CD8-positive, alpha-beta memory T cell (primary cell): ENCODE measurements around the gene USB1. TPM values are rescaled to one million over a fixed set of nuclear protein-coding genes. Genes with fewer than 3 reads are reported as not detected.

ENCODE experiments used
- CTCF ChIA-PET: fragments of 350-600 bp; sonication (Branson Sonifier 250); formaldehyde crosslinking; loops from one replicate; lab custom pipeline; 2021; ENCODE audit warnings: antibody characterized with exemption; lab: Charles Lee
- POLR2A ChIA-PET: fragments of 350-600 bp; sonication (Branson Sonifier 250); formaldehyde crosslinking; loops from one replicate; lab custom pipeline; 2021; ENCODE audit warnings: antibody characterized with exemption; lab: Charles Lee
- DNase-seq, 5 donors: peaks; one replicate each; pipeline versions ENCODE4 v3.0.0 to v3.0.0-alpha.2; 2020 to 2022; ENCODE audit warnings: mixed read lengths in 1 of 5
- H3K27ac ChIP-seq: one replicate; pipeline ENCODE4 v1.7.0; 2013; ENCODE audit warnings: low read depth, mild to moderate bottlenecking, low read length, moderate library complexity
- H3K27me3 ChIP-seq: 2 replicates; pipeline ENCODE4 v1.7.0; 2013; ENCODE audit warnings: low read length, mild to moderate bottlenecking; ENCODE audit not compliant: insufficient read depth, poor library complexity, severe bottlenecking
- H3K36me3 ChIP-seq: 2 replicates; pipeline ENCODE4 v1.7.0; 2013; ENCODE audit warnings: mild to moderate bottlenecking, low read length, moderate library complexity; ENCODE audit not compliant: insufficient read depth
- H3K4me1 ChIP-seq: 2 replicates; pipeline ENCODE4 v1.7.0; 2013; ENCODE audit warnings: mild to moderate bottlenecking, low read length, moderate library complexity; ENCODE audit not compliant: insufficient read depth
- H3K4me3 ChIP-seq: 2 replicates; pipeline ENCODE4 v1.7.0; 2013; ENCODE audit warnings: mild to moderate bottlenecking, low read length
- H3K9me3 ChIP-seq: 2 replicates; pipeline ENCODE4 v1.7.0; 2013; ENCODE audit warnings: mild to moderate bottlenecking, low read length
- H3K27ac Mint-ChIP-seq, 8 donors: one replicate each; pipeline ENCODE4 v1.8.0; 2020 to 2021; ENCODE audit warnings: mixed read lengths in 8 of 8, mild to moderate bottlenecking in 6 of 8, inconsistent platforms in 3 of 8, moderate library complexity in 3 of 8
- H3K27me3 Mint-ChIP-seq, 2 donors: one replicate each; pipeline ENCODE4 v1.8.0; 2020 to 2021; ENCODE audit warnings: mixed read lengths in 2 of 2, mild to moderate bottlenecking in 1 of 2, moderate library complexity in 1 of 2
- H3K36me3 Mint-ChIP-seq, 3 donors: one replicate each; pipeline ENCODE4 v1.8.0; 2020 to 2021; ENCODE audit warnings: mixed read lengths in 3 of 3, inconsistent platforms in 1 of 3, mild to moderate bottlenecking in 1 of 3
- H3K4me1 Mint-ChIP-seq, 3 donors: one replicate each; pipeline ENCODE4 v1.8.0; 2020 to 2021; ENCODE audit warnings: mixed read lengths in 3 of 3, inconsistent platforms in 1 of 3, mild to moderate bottlenecking in 1 of 3
- H3K4me3 Mint-ChIP-seq, 7 donors: one replicate each; pipeline ENCODE4 v1.8.0; 2020 to 2021; ENCODE audit warnings: mixed read lengths in 7 of 7, mild to moderate bottlenecking in 6 of 7, moderate library complexity in 4 of 7, inconsistent platforms in 2 of 7
- H3K9me3 Mint-ChIP-seq, 5 donors: one replicate each; pipeline ENCODE4 v1.8.0; 2020 to 2022; ENCODE audit warnings: mixed read lengths in 5 of 5, mild to moderate bottlenecking in 3 of 5, moderate library complexity in 2 of 5, inconsistent platforms in 1 of 5
- polyA plus RNA-seq: library from polyadenylated mRNA; unstranded; fragments of 300-500 nt; fragmentation: Illumina TruSeq; gene quantifications from one replicate; pipeline ENCODE4 v1.2.3, GENCODE V29; 2021
- total RNA-seq, 2 experiments: library from RNA; stranded (reverse); gene quantifications; one replicate each; pipeline ENCODE4 v1.2.3, GENCODE V29; 2021

Gene USB1
- total and polyA plus RNA-seq, 3 experiments from 2014 or later = 66.6 to 68.5 (median 68.1) TPM

DNA sequence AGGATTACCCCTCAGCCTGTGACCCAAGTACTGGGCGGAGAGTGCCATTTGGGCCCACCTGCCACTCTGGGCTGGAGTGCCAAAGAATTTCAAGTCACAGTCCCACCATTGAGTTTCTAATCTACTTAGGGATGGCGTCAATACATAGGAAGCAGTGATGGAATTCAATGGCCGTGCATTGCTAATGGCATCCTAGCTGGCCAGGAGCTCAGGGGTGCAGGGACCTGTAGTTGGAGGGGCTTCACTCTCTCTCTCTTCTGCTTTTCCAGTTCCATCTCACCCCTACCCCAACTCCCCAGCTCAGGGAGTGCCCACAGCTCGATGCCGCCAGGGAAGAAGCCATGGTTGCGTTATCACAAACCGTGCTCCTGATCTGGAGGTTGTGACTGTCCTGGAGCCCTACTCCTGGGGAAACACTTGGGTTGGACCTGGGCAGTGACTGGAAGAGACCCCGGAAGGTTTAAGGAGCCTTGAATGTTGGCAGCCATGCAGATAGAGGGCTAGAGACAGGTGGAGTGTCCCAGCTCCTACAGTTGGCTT lies 26.8 kb downstream of the USB1 start:
- DNase-seq = no peak
- H3K27ac Mint-ChIP-seq = no peak overlapping the region
- H3K4me1 ChIP-seq = peaks cover 10% of the 10 kb centered on the region
- peaks cover 0 to 5% (median 0%) of the 10 kb centered on the region in 3 donors for H3K36me3 Mint-ChIP-seq
- no peaks in the 10 kb centered on the region for H3K36me3 ChIP-seq
- H3K4me3 Mint-ChIP-seq = peak overlapping the region in 6 of 7 donors; percentile 30 to 86 (median 48)
- no peak overlapping the region for H3K4me3 ChIP-seq
- no peaks in the 10 kb centered on the region for H3K27me3 ChIP-seq
- POLR2A ChIA-PET = no interaction called here
- peaks cover 0 to 6% of the 10 kb centered on the region in 2 donors for H3K27me3 Mint-ChIP-seq
- no peaks in the 10 kb centered on the region for H3K9me3 ChIP-seq
- peaks cover 7 to 15% (median 9%) of the 10 kb centered on the region in 3 donors for H3K4me1 Mint-ChIP-seq
- H3K27ac ChIP-seq = no peak overlapping the region
- CTCF ChIA-PET = interaction anchor here (1.3 kb wide), 1 partner anchor 128 kb away, joined by 3 read pairs; no protein-coding TSS in a partner anchor
- H3K9me3 Mint-ChIP-seq = no peaks in the 10 kb centered on the region

DNA sequence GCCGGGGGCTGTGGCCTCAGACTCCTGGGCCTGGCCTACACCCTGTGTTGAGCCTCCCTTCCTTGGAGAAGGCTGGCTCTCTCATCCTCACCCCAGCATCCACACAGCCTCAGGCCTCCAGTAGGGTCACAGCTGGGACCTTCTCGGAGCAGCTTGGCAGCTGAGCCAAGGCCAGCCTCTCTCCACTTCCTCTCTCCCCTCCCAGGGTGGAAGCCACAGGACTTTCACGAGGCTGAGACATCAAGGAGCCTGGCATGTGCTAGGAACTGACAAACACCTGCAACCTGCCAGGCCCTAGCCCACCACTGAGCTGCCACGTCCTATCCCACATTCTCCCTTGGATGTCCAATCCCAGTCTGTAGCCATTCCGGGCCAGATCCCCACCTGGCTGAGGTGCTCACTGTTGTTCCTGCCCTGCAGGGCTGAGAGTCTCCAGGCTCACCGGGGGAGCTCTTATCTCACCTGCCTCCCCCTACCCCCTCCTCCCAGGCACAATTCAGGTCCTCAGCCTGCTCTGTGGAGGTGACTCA lies 27.4 kb downstream of the USB1 start:
- Histone ChIP-seq H3K4me1 (peaks cover 10% of the 10 kb centered on the region), H3K9me3 (no peaks in the 10 kb centered on the region), H3K27ac (no peak overlapping the region), H3K4me3 (no peak overlapping the region), H3K27me3 (no peaks in the 10 kb centered on the region), H3K36me3 (no peaks in the 10 kb centered on the region)
- POLR2A ChIA-PET = no interaction called here
- peaks cover 0 to 6% of the 10 kb centered on the region in 2 donors for H3K27me3 Mint-ChIP-seq
- H3K36me3 Mint-ChIP-seq = peaks cover 0 to 5% (median 0%) of the 10 kb centered on the region in 3 donors
- CTCF ChIA-PET = no interaction called here
- H3K4me1 Mint-ChIP-seq = peaks cover 7 to 15% (median 9%) of the 10 kb centered on the region in 3 donors
- no peak for DNase-seq
- peak overlapping the region in 2 of 7 donors; percentile 68 to 86 for H3K4me3 Mint-ChIP-seq
- no peak overlapping the region for H3K27ac Mint-ChIP-seq
- no peaks in the 10 kb centered on the region for H3K9me3 Mint-ChIP-seq

DNA sequence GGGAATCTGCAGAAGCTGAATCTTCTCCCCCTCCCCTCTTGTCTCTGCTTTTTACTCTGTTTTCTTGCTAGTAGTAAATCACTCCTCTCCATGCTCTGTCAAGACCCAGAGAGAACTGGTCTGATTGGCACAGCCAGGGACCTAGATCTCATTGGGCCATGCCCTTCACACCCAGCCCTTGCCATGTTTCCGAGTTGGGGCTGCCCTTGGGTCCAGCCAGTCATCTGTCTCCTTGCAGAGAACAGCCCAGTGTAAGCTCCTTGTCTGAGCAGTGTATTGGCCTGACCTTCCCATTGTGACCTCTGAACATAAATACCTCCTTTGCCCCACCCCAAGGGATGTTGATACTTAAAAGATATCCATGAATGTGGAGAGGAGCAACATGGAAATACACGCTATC lies 28.2 kb downstream of the USB1 start:
- no peaks in the 10 kb centered on the region for H3K9me3 ChIP-seq
- ChIA-PET POLR2A (no interaction called here), CTCF (no interaction called here)
- H3K36me3 ChIP-seq = no peaks in the 10 kb centered on the region
- Mint-ChIP-seq H3K27ac (peak overlapping the region in 1 of 8 donors; percentile 30), H3K4me3 (peak overlapping the region in 2 of 7 donors; percentile 12 to 14), H3K4me1 (peaks cover 7 to 10% (median 8%) of the 10 kb centered on the region in 3 donors), H3K36me3 (peaks cover 0 to 5% (median 0%) of the 10 kb centered on the region in 3 donors), H3K9me3 (no peaks in the 10 kb centered on the region), H3K27me3 (peaks cover 0 to 6% of the 10 kb centered on the region in 2 donors)
- H3K27ac ChIP-seq = no peak overlapping the region
- peaks cover 7% of the 10 kb centered on the region for H3K4me1 ChIP-seq
- no peak overlapping the region for H3K4me3 ChIP-seq
- no peak for DNase-seq
- no peaks in the 10 kb centered on the region for H3K27me3 ChIP-seq

DNA sequence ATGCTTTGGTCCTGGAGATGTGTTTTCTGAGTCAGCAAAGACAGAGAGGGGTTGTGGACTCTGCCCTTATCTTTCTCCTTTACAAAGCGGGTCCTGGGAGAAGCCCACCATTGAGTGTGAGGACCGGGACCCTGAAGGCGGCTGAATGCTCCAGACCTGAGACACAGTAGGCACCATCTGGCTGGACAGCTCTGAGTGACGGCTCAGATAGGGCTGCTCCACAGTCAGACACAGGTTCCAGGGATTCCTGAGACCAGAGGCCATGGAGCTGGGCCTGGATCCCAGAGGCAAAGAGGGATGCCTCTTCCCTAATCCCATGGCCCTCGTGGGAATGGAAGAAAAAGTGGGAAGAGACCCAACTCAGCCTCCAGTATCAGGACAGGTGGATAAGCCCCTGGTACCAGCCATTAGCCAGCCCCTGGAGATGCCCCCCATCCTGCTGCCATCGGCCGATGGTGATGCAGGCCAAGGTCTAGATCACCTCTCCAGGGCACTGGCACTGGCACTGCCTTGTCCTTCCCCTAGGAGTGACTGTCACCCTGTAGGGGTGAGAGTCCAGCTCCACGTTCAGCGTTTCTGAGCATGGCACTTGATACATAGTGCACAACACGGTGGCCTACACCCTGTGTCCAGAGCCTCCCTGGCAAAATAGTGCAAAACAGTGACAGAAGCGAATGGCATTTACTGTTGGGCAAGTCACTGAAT lies 29.1 kb downstream of the USB1 start:
- Mint-ChIP-seq H3K4me1 (peaks cover 0 to 2% (median 2%) of the 10 kb centered on the region in 3 donors), H3K36me3 (no peaks in the 10 kb centered on the region), H3K4me3 (peak overlapping the region in 1 of 7 donors; percentile 47), H3K27me3 (peaks cover 0 to 3% of the 10 kb centered on the region in 2 donors), H3K27ac (no peak overlapping the region), H3K9me3 (no peaks in the 10 kb centered on the region)
- no peaks in the 10 kb centered on the region for H3K36me3 ChIP-seq
- H3K9me3 ChIP-seq = no peaks in the 10 kb centered on the region
- no peak for DNase-seq
- ChIA-PET POLR2A (no interaction called here), CTCF (no interaction called here)
- H3K27ac ChIP-seq = no peak overlapping the region
- H3K4me3 ChIP-seq = no peak overlapping the region
- H3K27me3 ChIP-seq = no peaks in the 10 kb centered on the region
- no peaks in the 10 kb centered on the region for H3K4me1 ChIP-seq

DNA sequence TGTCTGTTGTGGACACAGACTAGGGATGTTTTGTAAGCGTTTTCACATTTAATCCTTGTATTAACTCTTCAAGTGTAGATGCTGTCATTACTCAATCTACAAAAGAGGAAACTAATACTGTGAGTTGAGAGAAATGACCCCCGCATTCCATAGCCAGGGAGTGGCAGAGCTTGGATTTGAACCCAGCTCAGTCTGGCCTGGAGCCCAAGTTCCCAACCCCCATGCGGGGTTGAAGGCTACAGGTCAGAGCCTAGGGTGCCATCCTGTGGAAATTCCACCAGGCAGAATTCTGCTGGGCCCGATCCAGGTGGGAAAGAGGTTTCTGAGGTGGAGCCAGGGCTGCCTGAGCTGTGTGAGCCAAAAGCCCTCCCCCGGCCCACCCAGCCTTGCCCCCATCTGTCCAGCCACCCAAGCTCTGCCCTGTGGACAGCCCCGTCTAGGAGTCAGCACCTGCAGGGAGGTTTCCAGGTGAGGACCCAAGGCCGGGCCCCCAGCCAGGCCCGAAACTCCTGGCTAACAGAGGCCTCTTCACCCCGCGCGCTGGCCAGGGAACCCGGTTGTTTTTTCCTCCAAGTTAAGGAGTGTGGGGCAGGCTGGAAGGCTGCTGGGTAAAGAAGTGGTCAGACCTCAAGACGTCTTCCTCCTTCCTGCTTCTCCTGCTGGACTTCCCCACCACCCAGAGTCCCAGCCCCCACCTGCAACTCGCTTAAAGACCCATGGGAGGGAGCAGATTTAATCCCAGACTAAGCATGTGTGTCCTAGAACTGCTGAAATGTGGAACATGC lies 30.0 kb downstream of the USB1 start:
- Mint-ChIP-seq H3K27ac (peak overlapping the region in 1 of 8 donors; percentile 33), H3K4me3 (no peak overlapping the region), H3K36me3 (no peaks in the 10 kb centered on the region), H3K4me1 (peaks cover 0 to 2% (median 2%) of the 10 kb centered on the region in 3 donors), H3K9me3 (no peaks in the 10 kb centered on the region), H3K27me3 (peaks cover 0 to 3% of the 10 kb centered on the region in 2 donors)
- ChIA-PET CTCF (no interaction called here), POLR2A (no interaction called here)
- no peak for DNase-seq
- Histone ChIP-seq H3K4me3 (no peak overlapping the region), H3K36me3 (no peaks in the 10 kb centered on the region), H3K27me3 (no peaks in the 10 kb centered on the region), H3K9me3 (no peaks in the 10 kb centered on the region), H3K4me1 (no peaks in the 10 kb centered on the region), H3K27ac (no peak overlapping the region)

DNA sequence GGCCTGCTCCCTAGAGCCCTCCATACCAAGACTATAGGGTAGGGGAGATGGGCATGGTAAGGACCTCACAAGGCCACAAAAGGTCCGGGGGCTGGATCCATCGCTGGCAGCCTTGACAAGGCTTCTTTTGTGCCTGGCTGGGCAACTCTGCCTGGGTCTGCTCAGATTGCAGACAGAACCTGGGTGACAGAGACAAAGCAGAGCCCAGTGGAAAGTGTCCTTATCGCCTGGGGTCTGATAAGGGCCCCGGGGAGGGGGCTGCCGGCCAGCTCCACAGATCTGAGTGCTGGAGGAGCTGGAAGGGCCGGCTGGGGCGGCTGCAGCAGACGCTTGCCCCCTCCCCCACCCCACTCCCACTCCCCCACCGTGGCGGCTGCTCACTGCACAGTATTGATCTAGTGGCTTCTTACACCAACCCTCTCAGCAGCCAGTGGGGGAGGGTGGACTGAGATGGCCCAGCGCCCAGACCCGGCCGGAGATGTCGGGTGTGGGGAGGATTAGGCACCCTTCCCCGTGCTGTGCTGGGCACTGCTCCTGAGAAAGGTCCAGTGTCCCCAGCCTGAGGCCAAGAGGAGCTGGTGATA lies 31.6 kb downstream of the USB1 start:
- H3K36me3 ChIP-seq = no peaks in the 10 kb centered on the region
- Mint-ChIP-seq H3K4me3 (no peak overlapping the region), H3K27ac (no peak overlapping the region), H3K36me3 (no peaks in the 10 kb centered on the region), H3K4me1 (peaks cover 0 to 2% (median 2%) of the 10 kb centered on the region in 3 donors), H3K9me3 (peaks cover 0 to 1% (median 0%) of the 10 kb centered on the region in 5 donors), H3K27me3 (peaks cover 2 to 3% of the 10 kb centered on the region in 2 donors)
- no peak overlapping the region for H3K4me3 ChIP-seq
- no peaks in the 10 kb centered on the region for H3K27me3 ChIP-seq
- DNase-seq = no peak
- POLR2A ChIA-PET = no interaction called here
- CTCF ChIA-PET = interaction anchor here (1.2 to 1.4 kb wide), 2 partner anchors 9 to 14 kb away, joined by 3 to 4 read pairs; no protein-coding TSS in a partner anchor
- no peaks in the 10 kb centered on the region for H3K9me3 ChIP-seq
- H3K4me1 ChIP-seq = no peaks in the 10 kb centered on the region
- H3K27ac ChIP-seq = no peak overlapping the region

DNA sequence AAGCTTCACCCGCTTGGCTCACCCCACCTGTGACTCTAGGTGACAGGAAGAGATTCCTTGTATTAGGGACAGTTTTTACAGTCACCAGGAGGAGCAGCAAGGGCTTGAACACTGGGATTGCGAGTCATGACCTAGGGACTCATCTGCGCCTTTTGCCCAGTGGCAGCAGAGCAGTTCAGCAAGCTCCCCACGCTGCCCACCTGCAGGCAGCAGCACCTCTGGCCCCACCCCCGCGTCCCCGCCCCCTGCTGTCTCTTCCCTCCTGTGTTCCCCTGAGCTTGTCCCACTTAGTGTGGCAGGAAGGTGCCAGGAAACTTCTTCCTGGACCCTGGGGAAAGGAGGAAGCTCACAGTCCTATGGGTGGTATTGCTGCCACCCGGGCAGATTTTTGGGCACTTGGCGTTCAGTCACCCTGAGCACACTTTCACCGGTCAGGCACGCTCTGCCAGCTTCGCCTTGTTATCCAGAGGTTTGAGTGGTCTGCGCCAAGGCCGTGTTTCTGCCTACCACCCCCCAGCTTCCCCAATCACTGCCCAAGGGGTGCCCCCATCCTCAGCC lies 33.0 kb downstream of the USB1 start:
- H3K36me3 ChIP-seq = no peaks in the 10 kb centered on the region
- H3K27ac Mint-ChIP-seq = no peak overlapping the region
- no peak for DNase-seq
- H3K4me3 ChIP-seq = no peak overlapping the region
- no peak overlapping the region for H3K27ac ChIP-seq
- H3K4me1 Mint-ChIP-seq = no peaks in the 10 kb centered on the region
- H3K4me3 Mint-ChIP-seq = no peak overlapping the region
- H3K9me3 Mint-ChIP-seq = peaks cover 0 to 2% (median 0%) of the 10 kb centered on the region in 5 donors
- CTCF ChIA-PET = interaction anchor here (0.7 to 1.0 kb wide), 2 partner anchors 10 to 15 kb away, joined by 3 read pairs; no protein-coding TSS in a partner anchor
- H3K27me3 Mint-ChIP-seq = peaks cover 0 to 2% of the 10 kb centered on the region in 2 donors
- no peaks in the 10 kb centered on the region for H3K27me3 ChIP-seq
- H3K36me3 Mint-ChIP-seq = no peaks in the 10 kb centered on the region
- no peaks in the 10 kb centered on the region for H3K9me3 ChIP-seq
- POLR2A ChIA-PET = no interaction called here
- H3K4me1 ChIP-seq = no peaks in the 10 kb centered on the region
